Activated CD8-positive, alpha-beta memory T cell treated with anti-CD3 and anti-CD28 coated beads for 1 hour (primary cell): ENCODE data around the gene ZFAND5.

ENCODE experiments used
- DNase-seq, 2 donors: peaks; one replicate each; pipeline ENCODE4 v3.0.0-alpha.2; 2020; ENCODE audit warnings: low read depth in 1 of 2; ENCODE audit errors: extremely low read depth in 1 of 2

The ZFAND5 gene

DNA sequence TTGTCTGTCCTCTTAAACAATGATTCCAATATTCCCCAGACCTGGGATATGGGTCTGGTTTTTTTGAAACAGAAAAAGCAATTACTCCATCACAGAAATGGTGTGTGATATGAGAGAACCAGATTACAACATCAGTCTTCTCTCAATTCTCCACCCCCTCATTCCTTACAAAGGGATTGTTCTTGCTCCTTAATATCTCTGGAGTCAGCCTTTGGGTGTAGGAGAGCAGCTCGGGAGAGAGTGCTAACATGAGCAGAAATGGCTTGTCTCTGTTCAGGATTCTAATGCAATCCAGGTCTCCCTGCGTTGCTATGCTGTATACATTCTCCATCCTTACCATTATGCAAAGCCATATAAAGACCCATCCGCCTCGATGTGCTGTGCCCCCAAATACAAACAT lies 32.7 kb downstream of the ZFAND5 start:
- DNase-seq, result no peak

DNA sequence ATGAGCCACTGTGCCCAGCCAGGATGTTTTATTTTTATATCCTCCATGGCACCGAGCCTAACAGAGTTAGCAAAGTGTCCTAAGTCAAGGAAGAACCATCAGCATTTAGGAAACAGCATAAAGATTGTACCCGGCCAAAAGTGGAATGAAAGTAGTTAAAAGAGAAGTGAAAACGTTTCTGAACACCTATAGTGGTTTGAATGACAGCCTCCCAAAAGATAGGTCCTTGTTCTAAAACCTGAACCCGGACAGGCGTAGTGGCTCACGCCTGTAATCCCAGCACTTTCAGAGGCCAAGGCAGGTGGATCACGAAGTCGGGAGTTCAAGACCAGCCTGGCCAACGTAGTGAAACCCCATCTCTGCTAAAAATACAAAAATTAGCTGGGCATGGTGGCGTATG lies 37.4 kb downstream of the ZFAND5 start:
- no peak for DNase-seq

DNA sequence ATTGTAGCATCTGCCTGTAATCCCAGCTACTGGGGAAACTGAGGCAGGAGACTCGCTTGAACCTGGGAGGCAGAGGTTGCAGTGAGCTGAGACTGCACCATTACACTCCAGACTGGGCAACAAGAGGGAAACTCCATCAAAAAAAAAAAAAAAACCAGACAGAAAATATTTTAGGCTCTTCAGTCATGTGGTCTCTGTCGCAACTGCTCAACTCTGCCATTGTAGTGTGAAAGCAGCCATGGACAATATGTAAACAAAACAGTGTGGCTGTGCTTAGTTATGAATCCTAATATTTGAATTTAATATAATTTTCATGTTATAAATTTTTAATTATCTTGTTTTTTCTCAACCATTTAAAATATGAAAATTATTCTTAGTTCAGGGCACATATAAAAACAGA lies 38.4 kb downstream of the ZFAND5 start:
- DNase-seq, result no peak

DNA sequence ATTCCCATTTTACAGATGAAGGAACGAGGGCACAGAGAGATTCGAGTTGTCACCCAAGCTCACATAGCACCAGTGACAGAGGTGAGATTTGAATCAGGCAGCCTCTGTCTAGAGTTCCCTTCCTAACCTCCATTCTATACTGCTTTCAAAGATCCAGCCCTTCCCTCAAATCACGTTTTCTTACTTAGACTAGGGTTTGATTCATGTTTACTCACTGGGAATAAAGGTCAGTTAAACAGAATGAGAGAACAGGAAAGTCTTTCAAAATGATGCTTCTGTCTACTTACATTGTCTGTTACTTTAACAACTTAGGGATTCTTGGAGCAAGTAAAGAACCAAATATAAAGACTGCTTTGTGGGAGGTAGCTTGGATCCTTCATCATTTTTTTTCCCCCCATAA lies 40.0 kb downstream of the ZFAND5 start:
- DNase-seq, result no peak

DNA sequence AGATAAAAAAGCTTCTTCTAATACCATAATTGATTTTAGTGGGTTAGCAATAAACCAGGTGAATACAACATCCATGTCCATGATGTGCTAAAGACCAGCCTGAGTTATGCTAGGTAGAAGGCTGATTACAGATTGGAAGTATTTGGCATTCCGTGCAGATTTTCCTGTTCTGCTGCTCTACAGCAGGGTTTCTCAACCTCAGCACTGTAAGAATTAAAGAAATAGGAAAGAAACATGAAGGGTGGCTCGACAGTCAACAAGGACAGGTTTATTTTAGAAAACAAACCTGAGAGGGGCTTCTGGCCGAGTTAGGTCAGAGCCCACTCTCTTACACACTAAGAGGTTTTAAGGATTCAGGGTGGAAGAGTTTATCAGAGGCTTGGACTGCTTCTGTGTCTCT lies 42.3 kb downstream of the ZFAND5 start:
- DNase-seq, result no peak

DNA sequence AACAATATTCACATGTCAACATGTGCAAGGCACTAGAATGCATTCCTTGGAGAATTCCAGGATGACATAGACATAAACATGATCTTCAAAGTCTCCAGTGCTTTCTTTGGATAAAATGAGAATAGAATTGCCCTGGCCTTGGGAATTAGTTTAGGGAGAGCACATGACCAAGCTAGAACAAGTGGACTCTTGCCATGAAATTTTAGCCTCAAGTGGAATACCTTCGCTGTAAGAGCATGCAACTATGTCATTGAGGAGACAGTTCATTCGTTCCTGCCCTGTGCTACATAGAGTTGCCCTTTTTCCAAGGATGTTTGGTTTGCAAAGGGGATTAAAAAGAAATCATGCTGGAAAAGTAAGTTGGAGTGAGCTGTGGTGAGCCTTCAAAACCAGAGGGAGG lies 42.7 kb downstream of the ZFAND5 start:
- DNase-seq, result no peak

DNA sequence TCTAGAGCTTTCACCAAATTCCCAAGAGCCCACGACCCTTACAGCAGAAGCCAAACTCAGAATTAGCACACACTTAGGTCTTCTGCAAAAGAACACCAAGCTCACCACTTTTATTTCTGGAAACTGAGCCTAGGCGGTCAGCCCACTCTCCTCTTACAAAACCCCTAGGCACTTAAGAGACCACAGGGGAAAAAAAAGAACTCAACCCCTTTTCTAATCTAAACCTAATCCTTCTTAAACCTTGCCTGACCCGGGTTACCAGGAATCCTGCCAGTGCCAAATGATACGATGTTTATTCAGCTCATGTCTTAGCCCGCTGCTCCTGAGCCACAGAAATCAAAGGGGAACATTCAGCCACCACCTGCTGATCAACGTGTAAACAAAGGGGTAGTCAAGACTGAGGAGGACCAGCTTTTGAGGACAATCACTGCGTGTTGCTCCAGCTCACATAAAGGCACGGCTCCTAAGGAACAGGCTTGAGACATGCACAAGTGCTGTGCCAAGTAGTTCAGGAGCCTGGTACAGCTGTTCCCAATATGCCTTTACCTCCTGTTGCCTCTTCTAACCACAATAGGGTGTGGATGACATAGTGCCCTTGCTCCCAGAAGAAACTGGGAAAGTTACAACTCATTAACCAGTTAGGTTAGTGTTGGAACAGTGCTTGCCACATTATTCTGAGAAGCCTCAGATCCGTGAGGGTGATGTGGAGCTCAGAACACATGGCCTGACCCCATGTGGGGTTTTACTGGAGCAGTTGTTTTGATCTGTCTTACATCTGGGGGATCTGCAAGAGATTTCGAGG lies 49.3 kb downstream of the ZFAND5 start:
- DNase-seq, result no peak

DNA sequence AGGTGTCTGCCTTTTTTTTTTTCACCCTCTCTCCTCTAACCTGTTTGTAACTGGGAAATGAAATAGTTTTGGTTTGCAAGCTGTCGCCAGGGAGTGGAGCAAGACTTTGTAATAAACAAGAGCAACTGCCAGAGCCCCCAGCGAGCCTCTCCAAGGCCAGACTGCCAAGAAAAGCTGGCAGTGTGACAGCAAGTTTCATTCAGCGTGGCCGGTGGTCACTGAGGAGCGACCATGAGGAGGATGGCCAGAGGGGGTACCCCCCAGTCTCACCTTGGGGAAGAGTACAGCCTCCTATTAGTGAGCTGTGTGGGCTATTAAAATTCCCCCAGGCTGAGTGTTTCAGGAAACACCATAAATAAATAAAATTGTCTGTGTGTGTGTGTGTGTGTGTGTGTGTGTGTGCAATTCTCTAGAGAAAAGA lies 49.9 kb downstream of the ZFAND5 start:
- no peak for DNase-seq

DNA sequence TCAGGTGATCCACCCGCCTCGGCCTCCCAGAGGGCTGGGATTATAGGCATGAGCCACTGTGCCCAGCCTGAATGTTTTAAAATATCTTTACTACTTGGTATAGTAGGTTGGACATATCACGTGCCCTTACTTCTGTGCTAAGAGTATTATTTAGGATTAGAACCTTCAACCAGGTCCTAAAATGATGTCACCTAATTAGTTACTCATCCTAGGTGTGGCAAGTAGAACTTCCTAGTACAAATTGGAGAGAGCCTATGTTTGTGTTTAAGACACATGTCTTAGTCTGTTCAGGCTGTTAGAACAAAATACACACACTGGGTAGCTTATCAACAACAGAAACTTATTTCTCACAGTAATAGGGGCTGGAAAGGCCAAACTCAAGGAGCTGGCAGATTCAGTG lies 51.5 kb downstream of the ZFAND5 start:
- DNase-seq, result no peak

DNA sequence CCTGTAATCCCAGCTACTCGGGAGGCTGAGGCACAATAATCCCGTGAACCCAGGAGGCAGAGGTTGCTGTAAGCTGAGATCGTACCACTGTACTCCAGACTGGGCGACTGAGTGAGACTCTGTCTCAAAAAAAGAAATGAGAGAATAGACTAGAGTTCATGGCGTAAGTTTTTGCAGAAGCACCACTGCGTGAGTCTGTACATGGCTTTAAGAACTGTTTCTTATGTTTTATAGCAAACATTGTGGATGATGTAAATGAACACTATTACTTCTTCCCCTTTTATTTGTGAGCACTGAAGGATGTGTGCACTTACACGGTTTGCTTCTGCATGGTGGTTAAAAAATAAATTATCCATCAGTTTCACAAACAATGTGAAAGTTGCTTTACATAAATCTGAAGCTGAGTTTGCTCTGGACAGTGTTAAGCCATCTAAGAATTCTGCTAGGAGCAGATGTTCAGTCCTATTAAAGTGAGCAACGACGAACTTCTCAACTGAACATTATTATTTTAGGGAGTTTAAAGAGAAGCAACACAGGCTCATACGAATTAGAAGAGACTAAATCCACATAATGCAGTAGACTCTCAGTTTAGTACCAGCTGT lies 52.5 kb downstream of the ZFAND5 start:
- no peak for DNase-seq

DNA sequence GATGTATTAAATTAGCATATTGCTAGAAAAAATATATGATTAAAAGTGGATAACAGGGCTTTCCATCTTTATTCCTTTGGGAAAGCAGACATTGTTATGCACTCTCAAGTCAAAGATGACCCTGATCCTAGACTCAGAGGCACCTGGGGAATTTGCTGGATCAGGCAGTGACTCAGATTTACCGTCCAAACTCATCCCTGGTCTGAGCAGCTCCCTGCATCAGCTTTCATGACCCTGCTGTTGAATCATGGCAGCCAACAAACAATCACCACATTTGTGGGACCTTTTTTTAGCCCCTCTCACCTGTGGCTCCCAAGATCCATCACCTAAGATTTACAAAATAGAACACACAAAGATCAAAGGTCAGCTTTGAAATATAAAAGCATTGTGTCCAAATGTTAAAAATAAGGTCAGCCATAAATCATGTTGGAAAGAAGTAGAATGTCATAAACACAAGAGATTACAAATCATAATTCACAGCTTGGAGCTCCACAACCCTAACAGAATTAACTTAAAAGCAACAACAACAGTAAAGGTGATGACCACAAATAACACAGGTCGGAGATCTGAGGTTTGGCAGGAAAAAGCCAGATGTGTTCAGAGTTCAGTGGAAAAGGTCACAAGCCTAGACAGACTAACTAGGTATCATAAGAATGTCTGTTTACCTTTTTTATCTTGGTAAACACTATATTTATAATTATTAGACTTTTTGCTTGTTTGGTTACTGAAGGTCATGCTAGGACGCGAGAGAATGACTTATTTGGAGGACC lies 55.5 kb downstream of the ZFAND5 start:
- no peak for DNase-seq

DNA sequence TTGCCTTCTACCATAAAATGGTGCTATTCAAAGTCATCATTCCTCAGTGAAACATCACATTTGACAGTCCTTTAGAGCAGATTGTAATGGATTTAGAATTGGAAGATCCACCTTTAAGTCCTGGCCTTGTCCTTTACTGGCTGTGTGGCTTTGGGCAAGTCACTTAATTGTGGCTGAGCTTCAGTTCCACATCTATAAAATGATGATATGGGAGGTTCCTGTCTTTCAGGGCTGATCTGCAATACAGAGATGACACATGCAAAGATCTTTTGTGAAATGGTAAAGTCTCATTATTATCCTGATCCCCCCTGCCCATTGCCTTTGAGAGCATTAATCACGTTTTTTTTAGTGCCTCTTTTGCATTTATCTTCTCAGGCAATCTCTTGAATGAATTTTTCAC lies 58.2 kb downstream of the ZFAND5 start:
- DNase-seq, result no peak

DNA sequence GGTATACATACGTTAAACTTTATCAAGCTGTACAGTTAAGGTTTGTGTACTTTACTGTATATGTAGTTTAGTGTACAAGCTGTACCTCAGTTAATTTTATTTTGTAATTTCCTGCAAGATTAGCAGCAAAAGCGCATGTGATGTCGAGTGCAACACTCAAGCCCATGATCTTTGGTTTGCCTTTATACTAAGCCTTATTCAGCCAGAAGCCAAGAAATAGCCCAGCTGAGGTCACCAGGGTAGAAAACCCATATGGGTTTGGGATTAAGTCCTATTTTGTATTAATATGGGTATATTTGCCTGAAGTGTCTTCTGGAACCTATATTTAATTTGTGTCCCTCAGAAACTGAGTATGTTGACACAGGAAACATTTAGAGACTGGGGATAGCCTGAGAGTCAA lies 59.3 kb downstream of the ZFAND5 start:
- no peak for DNase-seq

DNA sequence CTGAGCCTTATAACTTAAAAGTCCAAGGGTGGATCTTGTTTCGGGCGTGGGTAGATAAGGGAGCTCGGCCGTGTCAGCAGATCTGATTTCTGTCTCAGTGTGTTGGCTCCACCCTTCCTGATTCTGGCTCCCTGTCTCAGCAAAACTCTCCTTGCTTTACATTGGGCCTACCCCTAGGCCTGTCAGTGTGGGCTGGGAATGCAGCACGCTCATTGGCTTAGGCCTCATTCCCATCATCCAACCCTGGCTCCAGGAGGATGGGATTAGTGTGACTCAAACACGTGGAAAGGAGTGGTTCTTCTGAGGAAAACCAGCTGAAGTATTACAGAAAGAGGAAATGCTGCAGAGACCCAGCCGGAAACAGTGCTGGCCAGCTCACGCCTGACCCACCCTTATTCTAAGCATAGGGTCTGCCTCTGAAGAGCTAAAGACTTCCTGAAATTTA lies 59.9 kb downstream of the ZFAND5 start:
- DNase-seq, result no peak

DNA sequence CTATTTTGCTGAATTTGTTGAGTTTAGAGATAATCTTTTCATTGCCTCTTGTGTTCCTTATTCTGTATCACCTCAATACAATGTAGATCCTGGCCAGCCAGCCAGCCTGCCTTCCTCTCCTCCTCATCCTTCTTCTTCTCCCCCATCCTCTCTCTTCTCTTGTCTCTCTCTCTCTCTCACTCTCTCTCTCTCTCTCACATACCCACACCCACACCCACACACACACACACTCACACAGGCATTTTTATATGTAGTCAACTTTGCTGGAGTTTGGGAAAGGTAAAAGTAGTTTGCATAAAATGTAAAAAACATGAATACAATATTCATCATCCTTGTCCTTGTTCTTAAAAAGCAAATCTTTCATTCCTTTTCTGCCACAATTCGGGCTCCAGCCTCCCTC lies 60.5 kb downstream of the ZFAND5 start:
- DNase-seq, result no peak
